Activated CD8-positive, alpha-beta memory T cell treated with anti-CD3 and anti-CD28 coated beads, Interleukin-2, amount 50 U/mL, for 1 hour (primary cell): ENCODE results near the gene CDYL.
"Not testable (repeated sequence)": the region's sequence is repeated elsewhere in the genome, so short reads cannot be mapped to it uniquely, and the experiment has no call there.

ENCODE experiments used
- DNase-seq: peaks from one replicate; pipeline ENCODE4 v3.0.0-alpha.2; 2020; ENCODE audit errors: extremely low read depth

Gene CDYL

GRCh38 chr6:4846387-4846786 is 70.2 kb downstream of the CDYL start:
- no peak for DNase-seq

GRCh38 chr6:4848382-4849068 is 72.3 kb downstream of the CDYL start:
- DNase-seq = no peak

GRCh38 chr6:4849226-4850022 is 73.2 kb downstream of the CDYL start:
- no peak for DNase-seq

- no peak for DNase-seq
Observed at GRCh38 chr6:4851035-4851434, 74.8 kb downstream of the CDYL start.

- not testable (repeated sequence) for DNase-seq
Observed at GRCh38 chr6:4852186-4852585, 76.0 kb downstream of the CDYL start.

GRCh38 chr6:4852938-4853337 is 76.7 kb downstream of the CDYL start:
- DNase-seq = no peak

GRCh38 chr6:4853349-4853748 is 77.1 kb downstream of the CDYL start:
- DNase-seq = no peak

- DNase-seq = no peak
Observed at GRCh38 chr6:4853782-4854511, 77.7 kb downstream of the CDYL start.

- no peak for DNase-seq
Observed at GRCh38 chr6:4856785-4857184, 80.6 kb downstream of the CDYL start.

GRCh38 chr6:4858194-4859015 is 82.2 kb downstream of the CDYL start:
- DNase-seq = no peak

- DNase-seq = no peak
Observed at GRCh38 chr6:4860387-4860786, 84.2 kb downstream of the CDYL start.

GRCh38 chr6:4861564-4861963 is 85.4 kb downstream of the CDYL start:
- DNase-seq = no peak

- no peak for DNase-seq
Observed at GRCh38 chr6:4864519-4864918, 88.3 kb downstream of the CDYL start.

- not testable (repeated sequence) for DNase-seq
Observed at GRCh38 chr6:4865006-4865405, 88.8 kb downstream of the CDYL start.

GRCh38 chr6:4870821-4871494 is 94.8 kb downstream of the CDYL start:
- DNase-seq = no peak

- DNase-seq = no peak
Observed at GRCh38 chr6:4871825-4872224, 95.6 kb downstream of the CDYL start.

GRCh38 chr6:4872841-4873240 is 96.6 kb downstream of the CDYL start:
- no peak for DNase-seq

- DNase-seq = no peak
Observed at GRCh38 chr6:4873928-4874327, 97.7 kb downstream of the CDYL start.

- no peak for DNase-seq
Observed at GRCh38 chr6:4879741-4880275, 103.6 kb downstream of the CDYL start.

GRCh38 chr6:4880363-4880762 is 104.2 kb downstream of the CDYL start:
- DNase-seq = no peak

- DNase-seq = no peak
Observed at GRCh38 chr6:4883298-4883697, 107.1 kb downstream of the CDYL start.
